ENCODE results near the gene CNOT4.

CNOT4 gene

GRCh38 chr7:135397689-135398088 is 112.2 kb downstream of the CNOT4 start:
- no peak for DNase-seq (ENCODE audit: low spot score)

- no peak for DNase-seq (ENCODE audit: low spot score)
These were observed 117.2 kb downstream of the CNOT4 start for GRCh38 chr7:135392701-135393100.

GRCh38 chr7:135391514-135391913 is 118.4 kb downstream of the CNOT4 start:
- no peak for DNase-seq (ENCODE audit: low spot score)

GRCh38 chr7:135390829-135391228 is 119.1 kb downstream of the CNOT4 start:
- DNase-seq (ENCODE audit: low spot score) = no peak

- DNase-seq (ENCODE audit: low spot score) = no peak
These were observed 119.9 kb downstream of the CNOT4 start for GRCh38 chr7:135389971-135390370.

GRCh38 chr7:135388616-135389015 is 121.3 kb downstream of the CNOT4 start:
- DNase-seq (ENCODE audit: low spot score) = no peak

- DNase-seq (ENCODE audit: low spot score) = no peak
These were observed 123.1 kb downstream of the CNOT4 start for GRCh38 chr7:135386776-135387175.

- no peak for DNase-seq (ENCODE audit: low spot score)
These were observed 123.7 kb downstream of the CNOT4 start for GRCh38 chr7:135386181-135386580.

GRCh38 chr7:135385209-135385608 is 124.7 kb downstream of the CNOT4 start:
- no peak for DNase-seq (ENCODE audit: low spot score)

GRCh38 chr7:135383525-135384175 is 126.3 kb downstream of the CNOT4 start:
- DNase-seq (ENCODE audit: low spot score) = no peak

GRCh38 chr7:135382173-135382572 is 127.7 kb downstream of the CNOT4 start:
- DNase-seq (ENCODE audit: low spot score) = no peak

- no peak for DNase-seq (ENCODE audit: low spot score)
These were observed 128.5 kb downstream of the CNOT4 start for GRCh38 chr7:135381369-135381768.

GRCh38 chr7:135380351-135380750 is 129.6 kb downstream of the CNOT4 start:
- no peak for DNase-seq (ENCODE audit: low spot score)

GRCh38 chr7:135377171-135377570 is 132.7 kb downstream of the CNOT4 start:
- no peak for DNase-seq (ENCODE audit: low spot score)

- DNase-seq (ENCODE audit: low spot score) = no peak
These were observed 133.8 kb downstream of the CNOT4 start for GRCh38 chr7:135375908-135376699.

GRCh38 chr7:135374736-135375135 is 135.2 kb downstream of the CNOT4 start:
- DNase-seq (ENCODE audit: low spot score) = no peak

GRCh38 chr7:135372222-135372621 is 137.7 kb downstream of the CNOT4 start:
- DNase-seq (ENCODE audit: low spot score) = no peak

- no peak for DNase-seq (ENCODE audit: low spot score)
These were observed 139.2 kb downstream of the CNOT4 start for GRCh38 chr7:135370656-135371055.

GRCh38 chr7:135369405-135369804 is 140.5 kb downstream of the CNOT4 start:
- no peak for DNase-seq (ENCODE audit: low spot score)

GRCh38 chr7:135368416-135369186 is 141.3 kb downstream of the CNOT4 start:
- no peak for DNase-seq (ENCODE audit: low spot score)

GRCh38 chr7:135366843-135367508 is 142.9 kb downstream of the CNOT4 start:
- DNase-seq (ENCODE audit: low spot score) = no peak

- no peak for DNase-seq (ENCODE audit: low spot score)
These were observed 144.2 kb downstream of the CNOT4 start for GRCh38 chr7:135365721-135366120.

All from LoVo (cell line).